HCEC 1CT (cell line): ENCODE measurements around the gene TGM3.

Source experiments
- DNase-seq: peaks from one replicate; pipeline ENCODE4 v3.0.0-alpha.2; 2017

Gene TGM3

GRCh38 chr20:2385026-2385425 is 89.2 kb downstream of the TGM3 start:
- DNase-seq, result no peak

- no peak for DNase-seq
Measured at GRCh38 chr20:2385496-2385895, 89.7 kb downstream of the TGM3 start.

- no peak for DNase-seq
Measured at GRCh38 chr20:2386516-2387179, 90.8 kb downstream of the TGM3 start.

GRCh38 chr20:2387180-2387577 is 91.4 kb downstream of the TGM3 start:
- DNase-seq, result no peak

GRCh38 chr20:2387580-2387979 is 91.8 kb downstream of the TGM3 start:
- DNase-seq, result no peak
